ENCODE data around the gene CCDC78. TPM values are rescaled to one million over a fixed set of nuclear protein-coding genes. Genes with fewer than 3 reads are reported as not detected.
A peak's percentile ranks its signal among the peaks of the same experiment; 100 is the strongest.

The CCDC78 gene
- total and polyA plus RNA-seq, 2 of the 13 experiments (the other 11 are each of a cell fraction or from before 2014, with no cell fraction given), result 0.53 to 1.5 TPM

DNA sequence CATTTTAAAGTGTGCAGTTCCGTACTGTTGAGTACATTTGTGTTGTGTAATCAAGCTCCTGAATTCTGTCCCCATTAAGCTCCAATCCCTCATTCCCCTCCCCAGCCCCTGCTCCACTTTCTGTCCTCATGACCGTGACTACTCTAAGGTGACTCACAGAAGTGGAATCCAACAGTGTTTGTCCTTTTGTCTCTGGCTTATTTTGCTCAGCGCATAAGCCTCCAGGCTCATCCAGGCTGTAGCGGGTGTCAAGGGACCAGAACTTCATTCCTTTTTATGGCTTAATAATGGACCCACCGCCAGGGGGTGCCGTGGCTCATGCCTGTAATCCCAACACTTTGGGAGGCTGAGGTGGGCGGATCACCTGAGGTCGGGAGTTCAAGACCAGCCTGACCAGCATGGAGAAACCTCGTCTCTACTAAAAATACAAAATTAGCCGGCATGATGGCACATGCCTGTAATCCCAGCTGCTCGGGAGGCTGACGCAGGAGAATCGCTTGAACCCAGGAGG is 13.4 kb downstream of the CCDC78 start (continued):
- TF ChIP-seq, protein P1, sequence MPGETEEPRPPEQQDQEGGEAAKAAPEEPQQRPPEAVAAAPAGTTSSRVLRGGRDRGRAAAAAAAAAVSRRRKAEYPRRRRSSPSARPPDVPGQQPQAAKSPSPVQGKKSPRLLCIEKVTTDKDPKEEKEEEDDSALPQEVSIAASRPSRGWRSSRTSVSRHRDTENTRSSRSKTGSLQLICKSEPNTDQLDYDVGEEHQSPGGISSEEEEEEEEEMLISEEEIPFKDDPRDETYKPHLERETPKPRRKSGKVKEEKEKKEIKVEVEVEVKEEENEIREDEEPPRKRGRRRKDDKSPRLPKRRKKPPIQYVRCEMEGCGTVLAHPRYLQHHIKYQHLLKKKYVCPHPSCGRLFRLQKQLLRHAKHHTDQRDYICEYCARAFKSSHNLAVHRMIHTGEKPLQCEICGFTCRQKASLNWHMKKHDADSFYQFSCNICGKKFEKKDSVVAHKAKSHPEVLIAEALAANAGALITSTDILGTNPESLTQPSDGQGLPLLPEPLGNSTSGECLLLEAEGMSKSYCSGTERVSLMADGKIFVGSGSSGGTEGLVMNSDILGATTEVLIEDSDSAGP (CRISPR knock-in tag; IDR thresholded peaks at IDR 0.05; ENCODE audit: borderline replicate concordance), result 0 out of 2 replicates have a peak, but pooled peaks have one; percentile 33
- TF ChIP-seq JUND (CRISPR knock-in tag; IDR thresholded peaks at IDR 0.05) (0 out of 2 replicates have a peak, but pooled peaks have one; percentile 51), ELF1 (CRISPR knock-in tag; IDR thresholded peaks at IDR 0.05) (0 out of 2 replicates have a peak, but pooled peaks have one; percentile 12), HDAC1 (CRISPR knock-in tag; IDR thresholded peaks at IDR 0.05) (peak; percentile 45; the same call in 1 of the 2 replicates), ZNF629 (CRISPR knock-in tag; conservative IDR thresholded peaks at IDR 0.05) (0 out of 2 replicates have a peak, but pooled peaks have one; percentile 4), KDM1A (CRISPR knock-in tag; IDR thresholded peaks at IDR 0.05) (peak; percentile 73; the same call in 1 of the 2 replicates), JUN (CRISPR knock-in tag; IDR thresholded peaks at IDR 0.05) (peak; percentile 25; the same call in 1 of the 2 replicates), FOSL1 (CRISPR knock-in tag; IDR thresholded peaks at IDR 0.05; ENCODE audit: borderline replicate concordance) (peak; percentile 63; the same call in 1 of the 2 replicates), JUNB (CRISPR knock-in tag; IDR thresholded peaks at IDR 0.05; ENCODE audit: borderline replicate concordance) (peak; percentile 36; the same call in 1 of the 2 replicates), MIXL1 (CRISPR knock-in tag; IDR thresholded peaks at IDR 0.05) (0 out of 2 replicates have a peak, but pooled peaks have one; percentile 29), SKI (IDR thresholded peaks at IDR 0.05; ENCODE audit: partially characterized antibody) (peak; percentile 15), ZBTB7B (CRISPR knock-in tag; IDR thresholded peaks at IDR 0.05) (0 out of 2 replicates have a peak, but pooled peaks have one; percentile 54), ZNF7 (CRISPR knock-in tag; IDR thresholded peaks at IDR 0.05) (peak; percentile 35; the same call in 1 of the 2 replicates), GATAD2A (CRISPR knock-in tag; IDR thresholded peaks at IDR 0.05) (0 out of 2 replicates have a peak, but pooled peaks have one; percentile 18), KDM2A (CRISPR knock-in tag; IDR thresholded peaks at IDR 0.05; ENCODE audit: borderline replicate concordance, low read depth) (peak; percentile 67; the same call in 1 of the 2 replicates), ZFX (CRISPR knock-in tag; IDR thresholded peaks at IDR 0.05; ENCODE audit: low read depth) (peak; percentile 32; the same call in 1 of the 2 replicates)
- TF ChIP-seq, protein P2, sequence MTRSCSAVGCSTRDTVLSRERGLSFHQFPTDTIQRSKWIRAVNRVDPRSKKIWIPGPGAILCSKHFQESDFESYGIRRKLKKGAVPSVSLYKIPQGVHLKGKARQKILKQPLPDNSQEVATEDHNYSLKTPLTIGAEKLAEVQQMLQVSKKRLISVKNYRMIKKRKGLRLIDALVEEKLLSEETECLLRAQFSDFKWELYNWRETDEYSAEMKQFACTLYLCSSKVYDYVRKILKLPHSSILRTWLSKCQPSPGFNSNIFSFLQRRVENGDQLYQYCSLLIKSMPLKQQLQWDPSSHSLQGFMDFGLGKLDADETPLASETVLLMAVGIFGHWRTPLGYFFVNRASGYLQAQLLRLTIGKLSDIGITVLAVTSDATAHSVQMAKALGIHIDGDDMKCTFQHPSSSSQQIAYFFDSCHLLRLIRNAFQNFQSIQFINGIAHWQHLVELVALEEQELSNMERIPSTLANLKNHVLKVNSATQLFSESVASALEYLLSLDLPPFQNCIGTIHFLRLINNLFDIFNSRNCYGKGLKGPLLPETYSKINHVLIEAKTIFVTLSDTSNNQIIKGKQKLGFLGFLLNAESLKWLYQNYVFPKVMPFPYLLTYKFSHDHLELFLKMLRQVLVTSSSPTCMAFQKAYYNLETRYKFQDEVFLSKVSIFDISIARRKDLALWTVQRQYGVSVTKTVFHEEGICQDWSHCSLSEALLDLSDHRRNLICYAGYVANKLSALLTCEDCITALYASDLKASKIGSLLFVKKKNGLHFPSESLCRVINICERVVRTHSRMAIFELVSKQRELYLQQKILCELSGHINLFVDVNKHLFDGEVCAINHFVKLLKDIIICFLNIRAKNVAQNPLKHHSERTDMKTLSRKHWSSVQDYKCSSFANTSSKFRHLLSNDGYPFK (CRISPR knock-in tag; IDR thresholded peaks at IDR 0.05; ENCODE audit: borderline replicate concordance), result peak; percentile 50; the same call in 1 of the 2 replicates
- TF ChIP-seq, protein P3, sequence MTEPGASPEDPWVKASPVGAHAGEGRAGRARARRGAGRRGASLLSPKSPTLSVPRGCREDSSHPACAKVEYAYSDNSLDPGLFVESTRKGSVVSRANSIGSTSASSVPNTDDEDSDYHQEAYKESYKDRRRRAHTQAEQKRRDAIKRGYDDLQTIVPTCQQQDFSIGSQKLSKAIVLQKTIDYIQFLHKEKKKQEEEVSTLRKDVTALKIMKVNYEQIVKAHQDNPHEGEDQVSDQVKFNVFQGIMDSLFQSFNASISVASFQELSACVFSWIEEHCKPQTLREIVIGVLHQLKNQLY (CRISPR knock-in tag; IDR thresholded peaks at IDR 0.05), result 0 out of 2 replicates have a peak, but pooled peaks have one; percentile 24
- TF ChIP-seq, protein P4, sequence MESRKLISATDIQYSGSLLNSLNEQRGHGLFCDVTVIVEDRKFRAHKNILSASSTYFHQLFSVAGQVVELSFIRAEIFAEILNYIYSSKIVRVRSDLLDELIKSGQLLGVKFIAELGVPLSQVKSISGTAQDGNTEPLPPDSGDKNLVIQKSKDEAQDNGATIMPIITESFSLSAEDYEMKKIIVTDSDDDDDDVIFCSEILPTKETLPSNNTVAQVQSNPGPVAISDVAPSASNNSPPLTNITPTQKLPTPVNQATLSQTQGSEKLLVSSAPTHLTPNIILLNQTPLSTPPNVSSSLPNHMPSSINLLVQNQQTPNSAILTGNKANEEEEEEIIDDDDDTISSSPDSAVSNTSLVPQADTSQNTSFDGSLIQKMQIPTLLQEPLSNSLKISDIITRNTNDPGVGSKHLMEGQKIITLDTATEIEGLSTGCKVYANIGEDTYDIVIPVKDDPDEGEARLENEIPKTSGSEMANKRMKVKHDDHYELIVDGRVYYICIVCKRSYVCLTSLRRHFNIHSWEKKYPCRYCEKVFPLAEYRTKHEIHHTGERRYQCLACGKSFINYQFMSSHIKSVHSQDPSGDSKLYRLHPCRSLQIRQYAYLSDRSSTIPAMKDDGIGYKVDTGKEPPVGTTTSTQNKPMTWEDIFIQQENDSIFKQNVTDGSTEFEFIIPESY (CRISPR knock-in tag; IDR thresholded peaks at IDR 0.05), result peak; percentile 84
